Stimulated activated CD4-positive, alpha-beta T cell treated with anti-CD3 and anti-CD28 coated beads, Interleukin-1b, Interleukin-23, amount 100 ng/mL, for 1 hour (primary cell): ENCODE measurements around the gene KLHDC4.
"Not testable (repeated sequence)": the region's sequence is repeated elsewhere in the genome, so short reads cannot be mapped to it uniquely, and the experiment has no call there.

Experiments
- DNase-seq, 2 donors: peaks; one replicate each; pipeline ENCODE4 v3.0.0-alpha.2; 2020; ENCODE audit warnings: low read depth in 2 of 2

Gene KLHDC4

GRCh38 chr16:87684711-87685404 is 80.9 kb downstream of the KLHDC4 start:
- DNase-seq, result no peak

GRCh38 chr16:87684106-87684677 is 81.6 kb downstream of the KLHDC4 start:
- no peak for DNase-seq

DNA sequence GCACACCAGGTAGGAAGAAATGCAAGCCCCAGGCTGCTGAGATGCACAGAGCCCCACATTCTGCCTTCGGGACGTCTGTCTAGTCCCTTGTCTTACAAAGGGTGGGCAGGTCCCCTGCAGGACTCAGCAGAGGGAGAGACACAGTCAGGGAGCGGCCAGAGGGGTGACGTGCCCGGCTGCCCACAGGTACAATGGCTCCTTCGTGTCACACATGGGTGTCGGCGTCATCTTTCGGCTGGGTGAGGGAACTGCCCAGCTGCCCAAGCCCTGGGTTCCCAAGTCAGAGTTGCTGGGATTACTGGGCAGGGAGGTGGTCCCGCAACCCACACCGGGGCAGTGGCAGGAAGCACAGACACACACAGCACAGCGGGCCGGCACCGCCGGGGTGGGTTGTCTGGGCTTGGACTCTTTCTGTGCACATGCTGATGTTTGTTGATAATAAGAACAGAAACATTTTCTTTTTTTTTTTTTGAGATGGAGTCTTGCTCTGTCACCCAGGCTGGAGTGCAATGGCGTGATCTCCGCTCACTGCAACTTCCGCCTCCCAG is 82.9 kb downstream of the KLHDC4 start:
- DNase-seq, result no peak

GRCh38 chr16:87681981-87682570 is 83.7 kb downstream of the KLHDC4 start:
- no peak for DNase-seq

DNA sequence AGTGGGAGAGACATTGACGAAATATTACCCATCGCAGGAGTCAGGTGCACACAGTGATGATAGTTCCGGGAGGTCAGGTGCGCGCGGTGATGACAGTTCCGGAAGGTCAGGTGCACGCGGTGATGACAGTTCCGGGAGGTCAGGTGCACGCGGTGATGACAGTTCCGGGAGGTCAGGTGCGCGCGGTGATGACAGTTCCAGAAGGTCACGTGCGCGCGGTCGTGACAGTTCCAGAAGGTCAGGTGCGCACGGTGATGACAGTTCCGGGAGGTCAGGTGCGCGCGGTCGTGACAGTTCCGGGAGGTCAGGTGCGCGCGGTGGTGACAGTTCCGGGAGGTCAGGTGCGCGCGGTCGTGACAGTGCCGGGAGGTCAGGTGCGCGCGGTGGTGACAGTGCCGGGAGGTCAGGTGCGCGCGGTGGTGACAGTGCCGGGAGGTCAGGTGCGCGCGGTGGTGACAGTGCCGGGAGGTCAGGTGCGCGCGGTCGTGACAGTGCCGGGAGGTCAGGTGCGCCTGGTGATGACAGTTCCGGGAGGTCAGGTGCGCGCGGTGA is 84.7 kb downstream of the KLHDC4 start:
- DNase-seq, result not testable (repeated sequence)

- no peak for DNase-seq
These were observed 85.5 kb downstream of the KLHDC4 start for GRCh38 chr16:87680272-87680644.

- DNase-seq, result no peak
These were observed 86.1 kb downstream of the KLHDC4 start for GRCh38 chr16:87679593-87680271.

GRCh38 chr16:87678618-87679017 is 87.2 kb downstream of the KLHDC4 start:
- no peak for DNase-seq

GRCh38 chr16:87677830-87678229 is 88.0 kb downstream of the KLHDC4 start:
- DNase-seq, result no peak

GRCh38 chr16:87675111-87675719 is 90.6 kb downstream of the KLHDC4 start:
- no peak for DNase-seq

DNA sequence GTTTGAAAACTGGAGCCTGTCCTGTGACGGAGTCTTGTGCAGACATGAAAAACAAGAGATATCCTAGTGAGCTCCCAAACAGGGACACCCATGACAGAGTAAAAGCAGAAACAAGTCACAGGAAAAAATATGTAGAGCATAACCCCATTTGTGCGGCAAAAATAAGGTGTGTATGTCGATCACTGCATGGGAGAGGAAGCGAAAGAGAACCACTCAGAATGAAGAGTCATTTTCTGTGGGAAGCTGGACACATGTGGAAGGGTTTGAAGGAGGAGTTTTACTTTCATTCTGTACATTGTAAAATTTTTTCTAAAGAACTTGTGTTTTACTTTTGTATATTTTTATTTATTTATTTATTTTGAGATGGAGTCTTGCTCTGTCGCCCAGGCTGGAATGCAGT is 91.4 kb downstream of the KLHDC4 start:
- DNase-seq, result no peak

DNA sequence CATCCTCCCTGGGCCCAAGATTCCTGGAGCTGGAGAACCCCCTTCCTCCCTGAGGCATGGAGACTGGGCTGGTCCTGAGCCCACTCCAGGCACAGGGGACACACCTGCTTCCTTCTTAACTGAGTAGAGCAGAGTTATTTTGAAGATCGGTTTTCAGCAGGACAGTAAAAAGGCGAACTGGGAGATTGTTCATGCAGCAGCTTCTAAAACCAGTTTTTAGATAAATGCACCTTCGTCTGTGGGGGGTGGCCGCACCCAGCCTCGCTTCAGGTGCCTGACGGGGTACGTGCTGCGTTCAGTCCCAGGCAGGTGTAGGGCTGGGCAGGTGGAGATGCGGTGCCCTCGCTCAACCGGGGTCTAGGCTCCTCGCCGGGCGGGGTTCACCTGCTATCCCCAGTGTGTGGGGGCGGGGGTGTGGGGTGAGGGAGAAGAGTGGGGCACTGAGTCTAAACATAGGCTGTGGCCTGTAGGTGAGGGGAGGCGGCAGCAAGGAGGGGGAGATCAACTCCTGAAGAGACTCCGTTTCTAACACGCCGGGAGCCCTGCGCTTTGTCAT is 94.0 kb downstream of the KLHDC4 start:
- no peak for DNase-seq

DNA sequence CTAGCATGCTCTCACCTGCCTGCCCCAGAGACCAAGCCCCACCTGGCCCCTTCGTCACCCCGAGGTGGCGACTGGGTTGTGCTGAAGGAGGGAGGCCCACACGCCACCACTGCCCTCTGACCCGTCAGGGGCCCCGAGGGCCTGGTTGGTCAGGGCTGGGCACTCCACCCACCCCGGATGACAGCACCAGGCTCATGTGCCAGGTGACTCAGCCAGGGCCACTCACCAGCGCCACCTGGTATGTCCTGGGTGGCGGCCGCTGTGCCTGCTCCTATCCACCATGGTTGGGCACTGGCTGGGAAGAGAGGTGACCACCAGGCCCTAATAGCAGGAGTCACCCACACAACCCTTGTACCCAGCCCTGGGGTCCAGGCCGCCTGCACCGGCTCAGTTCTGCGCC is 94.6 kb downstream of the KLHDC4 start:
- no peak for DNase-seq

- no peak for DNase-seq
These were observed 96.1 kb downstream of the KLHDC4 start for GRCh38 chr16:87669672-87670071.

- no peak for DNase-seq
These were observed 97.8 kb downstream of the KLHDC4 start for GRCh38 chr16:87667946-87668345.

- DNase-seq, result no peak
These were observed 98.3 kb downstream of the KLHDC4 start for GRCh38 chr16:87667443-87667842.

DNA sequence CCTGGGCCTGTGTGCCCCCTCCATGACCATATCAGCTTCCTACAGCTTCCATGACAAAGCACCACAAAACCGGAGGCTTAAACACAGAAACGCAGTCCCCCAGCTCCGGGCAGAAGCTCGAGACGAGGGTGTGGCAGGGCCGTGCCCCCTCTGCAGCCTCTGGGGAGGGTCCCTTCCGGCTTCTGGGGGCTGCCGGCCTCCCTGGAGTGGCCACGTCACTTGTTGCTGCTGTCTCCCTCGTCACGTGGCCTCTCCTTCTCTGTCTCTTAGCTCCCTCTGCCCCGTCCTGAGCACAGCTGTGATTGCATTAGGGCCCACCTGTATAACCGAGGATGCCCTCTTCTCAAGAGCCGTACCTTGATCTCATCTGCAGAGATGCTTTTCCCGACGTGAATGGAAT is 98.9 kb downstream of the KLHDC4 start:
- DNase-seq, result no peak

DNA sequence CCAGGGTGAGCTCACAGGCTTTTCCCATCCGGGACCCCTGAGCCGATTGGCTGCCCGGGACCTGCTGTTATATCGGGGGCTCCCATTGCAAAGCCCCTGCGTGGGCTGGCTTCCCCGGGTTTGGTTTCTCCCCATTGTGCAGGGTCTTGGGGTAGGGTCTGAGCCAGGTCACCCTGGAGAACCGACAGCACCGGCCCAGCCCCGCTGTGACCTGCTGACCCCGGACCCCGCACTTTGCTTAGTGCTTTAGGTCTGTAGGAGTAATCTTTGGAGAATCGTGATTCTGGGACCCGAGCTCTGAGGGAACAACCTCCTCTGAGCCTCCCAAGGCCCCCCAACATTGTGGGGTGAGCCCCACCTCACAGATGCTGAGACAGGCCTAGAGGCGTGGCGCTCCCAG is 100.6 kb downstream of the KLHDC4 start:
- DNase-seq, result no peak

- no peak for DNase-seq
These were observed 101.0 kb downstream of the KLHDC4 start for GRCh38 chr16:87664792-87665191.

GRCh38 chr16:87662254-87663204 is 103.3 kb downstream of the KLHDC4 start:
- DNase-seq, result no peak
